AG09319 (cell line): ENCODE results near the gene DCTN2.
A peak's percentile ranks its signal among the peaks of the same experiment; 100 is the strongest.

Experiments used
- DNase-seq: peaks from one replicate; pipeline ENCODE4 v3.0.0-alpha.2; 2010; ENCODE audit warnings: low read depth; ENCODE audit errors: extremely low read depth
- TF ChIP-seq, protein P1 (sequence below): IDR thresholded peaks from 2 replicates; pipeline ENCODE4 v1.5.1; 2011; ENCODE audit warnings: low read depth, mild to moderate bottlenecking, inconsistent platforms, low read length, moderate library complexity

The DCTN2 gene

DNA sequence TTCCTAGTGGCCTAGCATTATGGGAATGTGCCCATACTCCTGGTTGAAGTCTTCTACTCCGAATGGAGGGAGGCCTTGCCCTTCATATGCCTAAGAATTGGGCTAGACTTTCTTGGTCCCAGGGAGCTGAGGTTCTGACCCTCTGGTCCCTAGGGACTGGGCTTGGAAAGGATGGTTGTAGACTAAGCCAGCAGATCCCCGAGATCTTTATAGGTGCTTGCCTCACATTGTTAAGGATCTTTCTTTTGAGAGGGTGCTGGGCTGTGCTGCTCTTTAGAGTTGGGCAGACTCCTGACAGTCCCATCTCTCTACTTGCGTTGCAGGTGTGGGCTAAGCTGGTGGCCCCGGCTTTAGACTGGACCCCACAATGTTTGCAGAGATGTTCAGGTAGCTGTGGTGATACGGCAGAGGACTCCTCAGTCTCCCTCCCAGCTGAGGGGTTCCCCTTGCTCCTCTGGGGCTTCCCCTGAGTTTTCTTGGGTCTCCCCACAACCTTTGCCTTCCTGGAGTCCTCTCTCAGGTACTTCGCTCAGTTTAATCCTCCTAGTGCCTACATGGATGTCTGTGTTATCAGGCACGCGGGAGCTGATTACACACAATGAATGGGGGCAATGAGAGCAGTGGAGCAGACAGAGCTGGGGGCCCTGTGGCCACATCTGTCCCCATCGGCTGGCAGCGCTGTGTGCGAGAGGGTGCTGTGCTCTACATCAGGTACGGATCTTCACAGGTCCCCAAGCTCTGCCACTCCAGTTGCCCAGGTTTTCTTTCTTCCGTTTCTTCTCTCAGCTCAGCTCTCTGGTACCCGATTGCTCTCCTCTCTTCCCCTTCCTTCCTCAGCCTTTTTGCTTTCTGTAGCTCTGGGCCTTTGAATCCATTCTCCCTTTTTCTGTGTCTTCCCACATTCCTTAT lies 23.0 kb downstream of the DCTN2 start:
- DNase-seq, result no peak
- TF ChIP-seq, protein P1, sequence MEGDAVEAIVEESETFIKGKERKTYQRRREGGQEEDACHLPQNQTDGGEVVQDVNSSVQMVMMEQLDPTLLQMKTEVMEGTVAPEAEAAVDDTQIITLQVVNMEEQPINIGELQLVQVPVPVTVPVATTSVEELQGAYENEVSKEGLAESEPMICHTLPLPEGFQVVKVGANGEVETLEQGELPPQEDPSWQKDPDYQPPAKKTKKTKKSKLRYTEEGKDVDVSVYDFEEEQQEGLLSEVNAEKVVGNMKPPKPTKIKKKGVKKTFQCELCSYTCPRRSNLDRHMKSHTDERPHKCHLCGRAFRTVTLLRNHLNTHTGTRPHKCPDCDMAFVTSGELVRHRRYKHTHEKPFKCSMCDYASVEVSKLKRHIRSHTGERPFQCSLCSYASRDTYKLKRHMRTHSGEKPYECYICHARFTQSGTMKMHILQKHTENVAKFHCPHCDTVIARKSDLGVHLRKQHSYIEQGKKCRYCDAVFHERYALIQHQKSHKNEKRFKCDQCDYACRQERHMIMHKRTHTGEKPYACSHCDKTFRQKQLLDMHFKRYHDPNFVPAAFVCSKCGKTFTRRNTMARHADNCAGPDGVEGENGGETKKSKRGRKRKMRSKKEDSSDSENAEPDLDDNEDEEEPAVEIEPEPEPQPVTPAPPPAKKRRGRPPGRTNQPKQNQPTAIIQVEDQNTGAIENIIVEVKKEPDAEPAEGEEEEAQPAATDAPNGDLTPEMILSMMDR, result no peak

DNA sequence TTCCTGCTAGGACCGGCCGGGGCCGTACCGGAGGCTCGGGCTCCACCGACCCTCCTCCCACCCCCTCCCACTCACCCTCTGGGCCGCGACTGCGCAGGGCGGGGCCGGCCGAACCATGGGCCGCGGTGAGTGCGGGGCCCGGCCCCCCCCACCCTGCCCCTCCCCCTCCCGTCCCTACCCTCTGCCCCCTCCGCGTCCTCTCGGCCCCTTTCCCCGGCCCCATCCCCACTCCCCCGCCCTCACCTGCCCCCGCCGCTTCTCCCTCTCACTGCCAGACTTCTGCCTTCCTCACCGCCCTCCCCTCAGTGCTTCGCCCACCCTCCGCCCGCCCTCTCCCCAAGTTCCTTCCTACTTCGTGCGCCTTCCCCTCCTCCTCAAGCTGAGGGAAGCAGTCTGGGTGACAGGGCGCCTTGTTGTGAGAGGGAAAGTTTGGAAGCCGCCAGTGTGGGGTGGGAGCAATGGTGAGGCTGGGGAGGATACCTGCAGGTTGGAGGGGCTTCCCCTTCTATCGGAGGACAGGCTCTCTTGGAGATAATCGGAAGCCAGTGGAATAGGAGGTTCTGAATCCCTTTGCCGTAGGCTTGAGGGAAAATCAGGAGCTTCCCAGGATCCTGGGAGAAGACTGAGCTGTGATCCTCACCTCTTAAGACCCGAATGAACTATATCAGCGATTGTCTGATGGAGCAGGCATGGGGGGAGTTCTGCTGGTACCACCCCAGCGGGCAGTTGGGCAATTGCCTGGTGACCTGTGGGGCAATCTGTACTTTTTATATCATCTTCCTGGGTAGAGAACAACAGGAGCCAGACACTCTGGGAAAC lies 23.9 kb downstream of the DCTN2 start:
- TF ChIP-seq, protein P1, result no peak
- no peak for DNase-seq

DNA sequence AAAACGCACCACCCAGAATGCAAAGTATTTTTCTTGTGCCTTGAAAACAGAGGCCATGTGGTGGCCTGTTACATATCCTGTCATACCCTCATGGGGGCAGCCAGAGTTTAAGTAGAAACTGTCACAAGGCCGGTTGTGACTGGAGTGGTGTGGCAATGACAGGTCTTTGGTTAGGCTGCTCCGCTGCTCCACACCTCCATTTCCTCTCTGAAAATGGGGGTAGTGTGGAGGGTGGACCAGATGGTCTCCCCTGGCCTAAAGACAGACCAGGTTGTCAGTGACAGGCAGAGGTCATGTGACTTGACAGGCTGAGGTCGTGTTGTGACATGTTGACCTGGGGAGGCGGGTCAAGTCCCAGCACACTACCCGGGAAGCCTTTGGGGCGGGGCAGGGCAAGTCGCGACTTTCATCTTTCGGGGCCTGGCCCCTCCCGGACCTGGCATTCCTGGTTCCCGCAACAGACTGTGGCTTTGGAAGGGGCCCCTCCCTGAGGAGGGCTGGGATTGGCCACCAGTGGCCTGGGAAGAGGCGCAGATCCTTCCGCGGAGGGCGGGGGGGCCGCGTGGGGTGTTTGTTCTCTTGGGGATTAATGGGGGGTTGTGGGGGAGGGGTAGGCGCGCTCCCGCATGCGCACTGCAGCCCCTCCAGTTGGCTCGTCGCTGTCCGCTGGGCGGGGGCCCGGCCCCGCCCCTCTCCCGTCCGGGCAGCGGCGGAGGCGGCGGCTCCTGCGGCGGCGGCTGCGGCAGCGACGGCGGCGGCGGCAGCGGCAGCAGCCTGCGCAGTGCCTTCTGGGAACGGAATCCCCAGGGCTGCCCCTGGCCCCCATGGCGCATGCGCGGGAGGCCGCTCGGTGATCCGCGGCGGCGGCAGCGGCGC lies 24.7 kb downstream of the DCTN2 start, which contains the start of gene MBD6:
Gene MBD6 (plus strand): TSS at position 814 of the 876 bp plus-strand sequence. CDS start 1,480 bp downstream, outside the sequence.
- TF ChIP-seq, protein P1, result no peak
- peak; percentile 93 for DNase-seq

DNA sequence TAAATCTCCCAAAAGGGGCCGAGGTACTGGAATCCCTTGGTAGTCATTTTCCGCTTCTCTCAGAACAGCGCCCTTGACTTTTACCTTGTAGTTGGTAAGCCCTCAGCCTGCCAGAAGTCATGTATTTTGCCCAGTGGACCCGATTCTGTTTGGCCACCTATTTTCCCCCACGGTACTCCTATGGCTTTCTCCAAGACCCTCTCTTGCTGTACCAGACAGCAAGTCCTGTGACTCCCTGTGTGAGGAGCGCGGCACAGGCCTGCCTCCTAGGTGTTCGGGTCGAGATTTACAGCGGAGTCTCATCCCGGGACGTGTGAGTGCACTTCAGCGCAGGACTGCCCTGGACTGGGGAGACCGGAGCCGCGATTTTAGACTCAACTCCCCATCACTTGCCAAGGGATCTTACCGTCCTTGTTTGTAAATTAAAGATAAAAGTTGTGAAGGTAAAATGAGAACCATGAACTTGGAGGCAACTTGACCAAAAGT lies 25.4 kb downstream of the DCTN2 start:
- no peak for DNase-seq
- TF ChIP-seq, protein P1, result no peak

DNA sequence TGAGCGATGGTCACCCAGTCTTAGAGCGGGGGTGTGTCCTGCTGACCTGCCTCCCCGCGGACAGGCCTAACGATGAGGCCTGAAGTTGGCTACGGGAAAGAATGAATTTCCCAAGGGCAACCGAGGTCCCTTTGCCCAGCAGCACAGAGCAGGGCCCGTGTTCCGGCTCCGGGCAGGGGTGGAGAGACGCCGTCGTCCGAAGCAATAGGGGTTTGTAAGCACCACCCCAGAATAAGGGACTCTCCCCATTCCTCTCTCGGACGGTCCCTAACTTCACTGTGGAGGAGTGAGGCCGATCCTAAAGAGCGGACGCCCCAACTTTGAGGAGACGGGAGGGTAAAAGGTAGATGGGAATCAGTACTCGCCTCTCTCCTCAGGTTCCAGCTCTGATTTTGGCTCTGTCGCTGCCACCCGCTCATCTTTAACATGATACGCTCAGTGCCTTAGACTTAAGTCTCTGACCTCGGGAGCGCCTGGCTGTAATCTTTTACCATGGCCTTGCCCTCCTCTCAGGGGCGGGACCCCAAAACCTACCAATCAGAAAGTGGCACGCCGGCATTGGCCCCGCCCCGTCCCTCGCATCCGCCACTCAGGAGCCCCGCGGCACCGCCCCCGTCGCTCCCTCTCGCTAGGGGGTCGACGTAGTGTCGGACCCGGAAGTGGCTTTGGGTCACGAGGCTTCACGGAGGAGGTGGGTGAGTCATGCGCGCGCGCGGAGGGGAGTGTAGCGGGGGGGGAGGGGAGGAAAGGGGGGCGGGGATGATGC lies 26.8 kb downstream of the DCTN2 start, which contains the start of gene DDIT3:
Gene DDIT3 (minus strand): TSS at position 462 of the 766 bp plus-strand sequence. CDS start 3,108 bp downstream, outside the sequence.
- DNase-seq, result peak; percentile 99
- TF ChIP-seq, protein P1, result no peak

DNA sequence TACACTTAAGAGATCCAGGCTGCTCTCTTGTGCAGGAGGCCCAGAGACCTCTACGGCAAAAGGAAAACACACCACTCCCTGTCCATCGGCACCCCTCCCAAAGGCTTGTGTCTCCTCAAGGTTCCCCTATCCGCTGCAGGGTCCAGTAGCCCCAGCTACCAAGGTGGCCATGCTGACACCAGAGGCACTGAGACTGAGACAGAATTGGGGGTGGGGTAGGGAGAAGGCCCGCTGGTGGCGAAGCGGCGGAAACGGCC lies 27.3 kb downstream of the DCTN2 start:
- DNase-seq, result no peak
- TF ChIP-seq, protein P1, result no peak
